Activated CD4-positive, alpha-beta T cell treated with anti-CD3 and anti-CD28 coated beads for 24 hours (primary cell): ENCODE results near the gene LBR.
"Not testable (repeated sequence)": the region's sequence is repeated elsewhere in the genome, so short reads cannot be mapped to it uniquely, and the experiment has no call there.

Experiments used
- DNase-seq, 2 donors: peaks; one replicate each; pipeline ENCODE4 v3.0.0-alpha.2; 2020; ENCODE audit warnings: low read depth in 2 of 2

The LBR gene

GRCh38 chr1:225423518-225423855, 4.4 kb downstream of the LBR start:
- DNase-seq: no peak

GRCh38 chr1:225422795-225423517, 4.9 kb downstream of the LBR start:
- DNase-seq: no peak

GRCh38 chr1:225422031-225422605, 5.7 kb downstream of the LBR start:
- DNase-seq: no peak

- no peak for DNase-seq
These were observed 9.2 kb downstream of the LBR start for GRCh38 chr1:225418598-225418997.

GRCh38 chr1:225418059-225418458, 9.8 kb downstream of the LBR start:
- no peak for DNase-seq

- no peak for DNase-seq
These were observed 11.7 kb downstream of the LBR start for GRCh38 chr1:225415967-225416745.

- no peak for DNase-seq
These were observed 12.5 kb downstream of the LBR start for GRCh38 chr1:225415307-225415706.

- no peak for DNase-seq
These were observed 14.0 kb downstream of the LBR start for GRCh38 chr1:225413708-225414375.

GRCh38 chr1:225412803-225413351, 15.0 kb downstream of the LBR start:
- DNase-seq: no peak

GRCh38 chr1:225412321-225412720, 15.5 kb downstream of the LBR start:
- DNase-seq: no peak

GRCh38 chr1:225410036-225410435, 17.8 kb downstream of the LBR start:
- DNase-seq: no peak

GRCh38 chr1:225409051-225409450, 18.8 kb downstream of the LBR start:
- DNase-seq: no peak

- no peak for DNase-seq
These were observed 19.6 kb downstream of the LBR start for GRCh38 chr1:225408249-225408648.

GRCh38 chr1:225407755-225408154, 20.1 kb downstream of the LBR start:
- no peak for DNase-seq

GRCh38 chr1:225406976-225407725, 20.7 kb downstream of the LBR start:
- DNase-seq: no peak

- DNase-seq: no peak
These were observed 26.9 kb downstream of the LBR start for GRCh38 chr1:225400968-225401367.

GRCh38 chr1:225396357-225396756, 31.5 kb downstream of the LBR start:
- no peak for DNase-seq

GRCh38 chr1:225389843-225390242, 38.0 kb downstream of the LBR start:
- DNase-seq: no peak

GRCh38 chr1:225388372-225388771, 39.5 kb downstream of the LBR start:
- DNase-seq: no peak

GRCh38 chr1:225386860-225387259, 41.0 kb downstream of the LBR start:
- DNase-seq: not testable (repeated sequence)

- DNase-seq: no peak
These were observed 47.1 kb downstream of the LBR start for GRCh38 chr1:225380691-225381090.
